HG03139 (cell line): ENCODE results near the gene A1BG.

ENCODE experiments used
- ATAC-seq: cut with Tn5 transposase; IDR thresholded peaks from one replicate; pipeline ENCODE4 v1.9.1; 2021; ENCODE audit not compliant: unreplicated experiment

A1BG gene

DNA sequence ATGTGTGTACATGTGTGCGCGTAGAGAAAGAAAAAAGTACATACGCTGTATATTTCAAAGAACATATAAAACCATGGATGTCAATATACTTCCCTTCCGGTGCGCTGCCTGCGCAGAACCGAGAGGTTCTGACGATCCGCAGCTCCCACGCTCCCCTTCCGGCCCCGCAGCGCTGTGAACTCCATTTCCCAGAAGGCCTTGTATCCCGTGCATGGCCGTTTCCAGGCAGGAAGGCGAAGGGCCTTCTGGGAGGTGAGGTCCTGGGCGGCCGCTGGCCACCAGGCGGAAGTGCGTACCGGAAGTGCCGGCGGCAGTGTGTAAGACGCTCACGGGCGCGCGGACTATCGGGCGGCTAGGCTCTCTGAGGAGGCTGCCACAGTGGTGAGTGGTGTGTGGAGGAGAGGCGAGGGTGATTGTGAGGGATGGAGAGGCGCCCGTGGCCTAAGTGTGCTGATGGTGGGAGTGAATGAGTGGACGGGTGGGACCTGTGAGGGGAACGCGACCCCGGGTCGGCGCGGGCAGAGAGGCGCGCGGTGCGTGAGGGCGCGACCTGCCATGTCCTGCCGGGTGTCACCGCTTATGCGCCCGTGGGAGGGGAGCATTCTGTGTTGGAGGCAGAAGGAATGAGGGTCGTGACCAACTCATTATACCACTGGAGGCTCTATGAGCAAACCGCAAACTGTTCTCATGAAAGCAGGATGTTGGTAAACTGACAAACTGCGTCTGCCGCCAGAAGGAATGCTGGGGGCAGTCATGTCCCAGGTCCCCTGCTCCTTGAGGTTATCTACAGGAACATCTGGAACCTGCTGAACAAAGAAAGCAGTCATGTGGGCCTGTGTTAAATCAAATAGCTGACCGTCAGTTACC, 48.0 kb downstream of the A1BG start, which contains the start of gene ERVK3-1:
Gene ERVK3-1 (plus strand): TSS at position 313 of the 867 bp plus-strand sequence. CDS start 6,792 bp downstream, outside the sequence.
- peak; percentile 96 for ATAC-seq

- no peak for ATAC-seq
Observed at GRCh38 chr19:58304748-58305064, 48.6 kb downstream of the A1BG start.

- no peak for ATAC-seq
Observed at GRCh38 chr19:58304255-58304654, 49.0 kb downstream of the A1BG start.

DNA sequence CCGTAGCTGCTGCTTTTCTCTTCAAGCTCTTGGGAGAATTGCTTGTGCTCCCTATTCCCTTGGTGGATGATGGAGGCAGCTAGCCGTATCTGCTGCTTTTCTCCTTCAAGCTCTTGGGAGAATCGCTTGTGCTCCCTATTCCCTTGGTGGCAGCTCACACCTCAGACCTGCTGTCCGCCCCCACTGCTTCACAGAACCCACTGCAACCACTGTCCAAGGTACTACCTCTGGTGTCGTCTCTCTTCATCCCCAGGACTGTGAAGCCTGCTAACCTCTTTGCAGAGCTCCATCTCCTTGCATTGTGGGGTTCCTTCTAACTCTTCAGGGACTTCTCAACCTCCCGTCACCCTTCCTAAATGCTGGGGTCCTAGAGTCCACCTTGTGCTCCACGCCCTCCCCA, 52.7 kb downstream of the A1BG start:
- no peak for ATAC-seq

- ATAC-seq: no peak
Observed at GRCh38 chr19:58296104-58296503, 57.2 kb downstream of the A1BG start.
